VCaP (cell line): Measurements from ENCODE around the gene GH1.
"Not testable (repeated sequence)": the region's sequence is repeated elsewhere in the genome, so short reads cannot be mapped to it uniquely, and the experiment has no call there.

Experiments
- H3K27ac ChIP-seq: fragments of 450-650 bp; 2 replicates; pipeline ENCODE4 v1.5.1; 2017
- CTCF ChIP-seq: fragments of 450-650 bp; conservative IDR thresholded peaks from 2 replicates; pipeline ENCODE4 v1.5.1; 2017; ENCODE audit warnings: mild to moderate bottlenecking, moderate library complexity

Gene GH1

GRCh38 chr17:63918789-63919305 lies at the start of gene GH1:
Gene GH1, minus strand, starts transcription at chr17:63918839. Its CDS starts 63 bp downstream, at chr17:63918776.
- H3K27ac ChIP-seq, result not testable (repeated sequence)

- H3K27ac ChIP-seq, result no peak overlapping the region
- TF ChIP-seq CTCF, result no peak
These were observed 49.3 kb upstream of the GH1 start for GRCh38 chr17:63967953-63968352.

GRCh38 chr17:63966646-63967264 lies 48.1 kb upstream of the GH1 start:
- no peak for TF ChIP-seq CTCF
- H3K27ac ChIP-seq, result no peak overlapping the region

GRCh38 chr17:63963123-63963522 lies 44.5 kb upstream of the GH1 start:
- H3K27ac ChIP-seq, result no peak overlapping the region
- no peak for TF ChIP-seq CTCF

GRCh38 chr17:63962298-63962744 lies 43.7 kb upstream of the GH1 start:
- H3K27ac ChIP-seq, result no peak overlapping the region
- no peak for TF ChIP-seq CTCF

GRCh38 chr17:63961355-63962212 lies 42.9 kb upstream of the GH1 start:
- TF ChIP-seq CTCF, result no peak

GRCh38 chr17:63960430-63960829 lies 41.8 kb upstream of the GH1 start:
- TF ChIP-seq CTCF, result no peak
- no peak overlapping the region for H3K27ac ChIP-seq

More at GRCh38 chr17:63961355-63962212, 42.9 kb upstream of the GH1 start:
- no peak overlapping the region for H3K27ac ChIP-seq

GRCh38 chr17:63960006-63960405 lies 41.4 kb upstream of the GH1 start:
- no peak overlapping the region for H3K27ac ChIP-seq
- TF ChIP-seq CTCF, result no peak
